Stimulated activated CD4-positive, alpha-beta T cell treated with anti-CD3 and anti-CD28 coated beads, Interleukin-4, amount 100 ng/mL, for 24 hours (primary cell): ENCODE data around the gene CCDC107.

Experiments used
- DNase-seq: peaks from one replicate; pipeline ENCODE4 v3.0.0-alpha.2; 2020

CCDC107 gene

DNA sequence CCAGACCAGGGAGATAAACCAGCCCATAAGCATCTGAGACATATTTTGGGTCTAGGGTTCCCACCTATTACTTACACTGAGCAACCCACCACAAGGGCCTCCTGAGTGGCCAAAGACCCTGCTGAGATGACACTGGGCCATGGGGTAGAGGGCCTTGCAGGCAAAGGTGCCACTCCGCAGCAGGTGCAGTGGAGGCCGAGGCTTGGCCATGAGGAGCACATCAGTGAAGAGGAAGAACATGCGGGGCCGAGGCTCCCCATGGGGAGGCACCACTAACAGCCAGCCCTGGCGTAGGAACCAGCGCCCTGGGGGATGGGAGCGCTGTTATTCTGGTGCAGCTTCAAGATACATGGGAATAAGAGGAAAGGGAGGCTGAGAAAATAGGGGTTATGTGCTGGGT is 4.3 kb downstream of the CCDC107 start:
- DNase-seq, result no peak

GRCh38 chr9:35664531-35665470 is 6.7 kb downstream of the CCDC107 start, which contains the start of gene ARHGEF39:
Gene ARHGEF39, minus strand, starts transcription at chr9:35665195. Its CDS starts 26 bp downstream, at chr9:35665169.
- peak; percentile 73 for DNase-seq

DNA sequence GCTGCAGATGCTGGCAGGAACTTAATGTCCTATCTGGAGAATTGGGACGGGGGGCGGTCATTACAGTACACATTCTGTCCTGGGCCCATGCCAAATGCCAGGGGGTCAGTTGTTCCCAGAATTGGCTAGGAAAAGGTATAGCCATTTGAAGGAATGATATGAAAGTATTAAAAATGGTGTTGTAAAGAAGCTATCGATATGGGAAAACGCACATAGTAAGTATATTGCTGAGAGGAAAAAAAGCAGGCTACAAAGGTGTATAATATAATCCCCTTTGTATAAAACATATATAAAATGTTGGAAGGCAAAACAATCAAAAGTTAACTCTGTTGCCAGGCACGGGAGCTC is 7.4 kb downstream of the CCDC107 start:
- no peak for DNase-seq

GRCh38 chr9:35666045-35666444 is 8.0 kb downstream of the CCDC107 start:
- DNase-seq, result no peak

- no peak for DNase-seq
Observed at GRCh38 chr9:35666549-35666948, 8.5 kb downstream of the CCDC107 start.

GRCh38 chr9:35667939-35668338 is 9.8 kb downstream of the CCDC107 start:
- DNase-seq, result no peak

DNA sequence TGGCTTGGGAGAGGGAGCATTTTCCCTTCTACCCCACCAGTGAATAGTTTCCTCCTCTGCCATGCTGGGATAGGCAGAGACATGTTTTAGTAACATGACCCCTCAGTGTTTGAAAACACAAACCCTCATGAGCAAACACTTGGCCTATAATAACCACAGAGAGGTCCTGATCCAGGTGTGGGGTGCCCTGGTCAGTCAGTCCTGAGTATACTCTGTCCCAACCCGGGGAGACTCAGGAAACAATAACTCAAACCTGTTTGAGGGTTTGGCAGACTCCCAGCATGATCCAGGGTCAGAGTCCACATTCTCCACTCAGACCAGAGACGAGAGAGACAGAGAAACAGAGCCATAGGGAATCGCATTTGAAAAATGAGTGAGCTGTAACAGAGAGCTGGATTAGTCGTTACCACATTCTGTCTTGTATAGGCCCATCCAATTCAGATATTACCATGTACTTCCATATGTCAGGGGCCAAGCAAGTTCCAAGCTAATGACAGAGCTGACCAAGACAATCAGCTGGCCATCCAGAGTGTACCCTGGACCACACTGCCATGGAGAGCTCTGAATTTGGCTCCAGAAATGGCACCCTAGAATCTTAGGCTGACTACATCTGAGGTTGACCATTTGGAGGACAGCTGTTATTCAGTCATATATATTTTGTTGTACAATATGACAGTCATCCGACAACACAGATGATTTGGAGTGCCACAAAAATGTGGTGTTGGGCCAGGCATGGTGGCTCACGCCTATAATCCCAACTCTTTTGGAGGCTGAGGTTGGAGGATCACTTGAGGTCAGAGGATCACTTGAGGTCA is 11.4 kb downstream of the CCDC107 start:
- no peak for DNase-seq

DNA sequence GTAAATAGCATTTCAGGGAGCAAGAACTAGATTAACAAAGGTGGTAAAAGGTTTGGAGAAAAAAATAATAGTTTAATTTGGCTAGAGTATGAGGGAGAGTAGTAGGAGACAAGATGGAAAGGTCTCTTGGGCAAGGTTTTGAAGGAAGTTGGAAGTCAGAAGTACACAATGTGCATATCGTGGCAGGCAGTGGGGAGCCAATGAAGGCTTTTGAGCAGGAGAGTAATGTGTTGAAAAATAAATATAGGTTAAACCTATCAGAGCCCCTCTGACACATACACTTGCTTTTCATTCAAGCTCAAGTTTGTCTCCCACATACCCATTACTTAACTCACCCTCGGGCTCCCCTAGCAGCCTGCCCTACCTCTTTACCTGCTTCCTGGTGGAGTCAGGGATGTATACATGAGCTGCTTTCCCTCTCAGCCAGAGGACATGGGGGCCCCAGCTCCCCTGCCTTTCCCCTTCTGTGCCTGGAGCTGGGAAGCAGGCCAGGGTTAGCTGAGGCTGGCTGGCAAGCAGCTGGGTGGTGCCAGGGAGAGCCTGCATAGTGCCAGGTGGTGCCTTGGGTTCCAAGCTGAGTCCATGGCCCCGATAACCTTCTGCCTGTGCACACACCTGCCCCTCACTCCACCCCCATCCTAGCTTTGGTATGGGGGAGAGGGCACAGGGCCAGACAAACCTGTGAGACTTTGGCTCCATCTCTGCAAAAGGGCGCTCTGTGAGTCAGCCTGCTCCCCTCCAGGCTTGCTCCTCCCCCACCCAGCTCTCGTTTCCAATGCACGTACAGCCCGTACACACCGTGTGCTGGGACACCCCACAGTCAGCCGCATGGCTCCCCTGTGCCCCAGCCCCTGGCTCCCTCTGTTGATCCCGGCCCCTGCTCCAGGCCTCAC is 15.3 kb downstream of the CCDC107 start, which contains the start of gene CA9:
Gene CA9 (plus strand): TSS at position 797 of the 893 bp plus-strand sequence. CDS start 32 bp downstream, at position 829.
- DNase-seq, result no peak

DNA sequence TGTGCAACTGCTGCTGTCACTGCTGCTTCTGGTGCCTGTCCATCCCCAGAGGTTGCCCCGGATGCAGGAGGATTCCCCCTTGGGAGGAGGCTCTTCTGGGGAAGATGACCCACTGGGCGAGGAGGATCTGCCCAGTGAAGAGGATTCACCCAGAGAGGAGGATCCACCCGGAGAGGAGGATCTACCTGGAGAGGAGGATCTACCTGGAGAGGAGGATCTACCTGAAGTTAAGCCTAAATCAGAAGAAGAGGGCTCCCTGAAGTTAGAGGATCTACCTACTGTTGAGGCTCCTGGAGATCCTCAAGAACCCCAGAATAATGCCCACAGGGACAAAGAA is 15.9 kb downstream of the CCDC107 start:
- DNase-seq, result no peak

DNA sequence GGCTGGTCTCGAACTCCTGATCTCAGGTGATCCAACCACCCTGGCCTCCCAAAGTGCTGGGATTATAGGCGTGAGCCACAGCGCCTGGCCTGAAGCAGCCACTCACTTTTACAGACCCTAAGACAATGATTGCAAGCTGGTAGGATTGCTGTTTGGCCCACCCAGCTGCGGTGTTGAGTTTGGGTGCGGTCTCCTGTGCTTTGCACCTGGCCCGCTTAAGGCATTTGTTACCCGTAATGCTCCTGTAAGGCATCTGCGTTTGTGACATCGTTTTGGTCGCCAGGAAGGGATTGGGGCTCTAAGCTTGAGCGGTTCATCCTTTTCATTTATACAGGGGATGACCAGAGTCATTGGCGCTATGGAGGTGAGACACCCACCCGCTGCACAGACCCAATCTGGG is 17.1 kb downstream of the CCDC107 start:
- no peak for DNase-seq

DNA sequence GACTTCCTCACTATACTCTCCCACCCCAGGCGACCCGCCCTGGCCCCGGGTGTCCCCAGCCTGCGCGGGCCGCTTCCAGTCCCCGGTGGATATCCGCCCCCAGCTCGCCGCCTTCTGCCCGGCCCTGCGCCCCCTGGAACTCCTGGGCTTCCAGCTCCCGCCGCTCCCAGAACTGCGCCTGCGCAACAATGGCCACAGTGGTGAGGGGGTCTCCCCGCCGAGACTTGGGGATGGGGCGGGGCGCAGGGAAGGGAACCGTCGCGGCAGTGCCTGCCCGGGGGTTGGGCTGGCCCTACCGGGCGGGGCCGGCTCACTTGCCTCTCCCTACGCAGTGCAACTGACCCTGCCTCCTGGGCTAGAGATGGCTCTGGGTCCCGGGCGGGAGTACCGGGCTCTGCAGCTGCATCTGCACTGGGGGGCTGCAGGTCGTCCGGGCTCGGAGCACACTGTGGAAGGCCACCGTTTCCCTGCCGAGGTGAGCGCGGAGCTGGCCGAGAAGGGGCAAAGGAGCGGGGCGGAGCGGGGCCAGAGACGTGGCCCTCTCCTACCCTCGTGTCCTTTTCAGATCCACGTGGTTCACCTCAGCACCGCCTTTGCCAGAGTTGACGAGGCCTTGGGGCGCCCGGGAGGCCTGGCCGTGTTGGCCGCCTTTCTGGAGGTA is 17.8 kb downstream of the CCDC107 start:
- peak; percentile 33 for DNase-seq

DNA sequence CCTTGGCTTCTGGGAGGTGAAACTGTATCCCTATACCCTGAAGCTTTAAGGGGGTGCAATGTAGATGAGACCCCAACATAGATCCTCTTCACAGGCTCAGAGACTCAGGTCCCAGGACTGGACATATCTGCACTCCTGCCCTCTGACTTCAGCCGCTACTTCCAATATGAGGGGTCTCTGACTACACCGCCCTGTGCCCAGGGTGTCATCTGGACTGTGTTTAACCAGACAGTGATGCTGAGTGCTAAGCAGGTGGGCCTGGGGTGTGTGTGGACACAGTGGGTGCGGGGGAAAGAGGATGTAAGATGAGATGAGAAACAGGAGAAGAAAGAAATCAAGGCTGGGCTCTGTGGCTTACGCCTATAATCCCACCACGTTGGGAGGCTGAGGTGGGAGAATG is 21.0 kb downstream of the CCDC107 start:
- no peak for DNase-seq

DNA sequence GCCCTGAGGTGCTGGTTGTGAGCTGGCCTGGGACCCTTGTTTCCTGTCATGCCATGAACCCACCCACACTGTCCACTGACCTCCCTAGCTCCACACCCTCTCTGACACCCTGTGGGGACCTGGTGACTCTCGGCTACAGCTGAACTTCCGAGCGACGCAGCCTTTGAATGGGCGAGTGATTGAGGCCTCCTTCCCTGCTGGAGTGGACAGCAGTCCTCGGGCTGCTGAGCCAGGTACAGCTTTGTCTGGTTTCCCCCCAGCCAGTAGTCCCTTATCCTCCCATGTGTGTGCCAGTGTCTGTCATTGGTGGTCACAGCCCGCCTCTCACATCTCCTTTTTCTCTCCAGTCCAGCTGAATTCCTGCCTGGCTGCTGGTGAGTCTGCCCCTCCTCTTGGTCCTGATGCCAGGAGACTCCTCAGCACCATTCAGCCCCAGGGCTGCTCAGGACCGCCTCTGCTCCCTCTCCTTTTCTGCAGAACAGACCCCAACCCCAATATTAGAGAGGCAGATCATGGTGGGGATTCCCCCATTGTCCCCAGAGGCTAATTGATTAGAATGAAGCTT is 21.8 kb downstream of the CCDC107 start:
- DNase-seq, result no peak

DNA sequence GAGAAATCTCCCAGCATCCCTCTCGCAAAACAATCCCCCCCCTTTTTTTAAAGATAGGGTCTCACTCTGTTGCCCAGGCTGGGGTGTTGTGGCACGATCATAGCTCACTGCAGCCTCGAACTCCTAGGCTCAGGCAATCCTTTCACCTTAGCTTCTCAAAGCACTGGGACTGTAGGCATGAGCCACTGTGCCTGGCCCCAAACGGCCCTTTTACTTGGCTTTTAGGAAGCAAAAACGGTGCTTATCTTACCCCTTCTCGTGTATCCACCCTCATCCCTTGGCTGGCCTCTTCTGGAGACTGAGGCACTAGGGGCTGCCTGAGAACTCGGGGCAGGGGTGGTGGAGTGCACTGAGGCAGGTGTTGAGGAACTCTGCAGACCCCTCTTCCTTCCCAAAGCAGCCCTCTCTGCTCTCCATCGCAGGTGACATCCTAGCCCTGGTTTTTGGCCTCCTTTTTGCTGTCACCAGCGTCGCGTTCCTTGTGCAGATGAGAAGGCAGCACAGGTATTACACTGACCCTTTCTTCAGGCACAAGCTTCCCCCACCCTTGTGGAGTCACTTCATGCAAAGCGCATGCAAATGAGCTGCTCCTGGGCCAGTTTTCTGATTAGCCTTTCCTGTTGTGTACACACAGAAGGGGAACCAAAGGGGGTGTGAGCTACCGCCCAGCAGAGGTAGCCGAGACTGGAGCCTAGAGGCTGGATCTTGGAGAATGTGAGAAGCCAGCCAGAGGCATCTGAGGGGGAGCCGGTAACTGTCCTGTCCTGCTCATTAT is 22.4 kb downstream of the CCDC107 start:
- no peak for DNase-seq

- no peak for DNase-seq
Observed at GRCh38 chr9:35681341-35682002, 23.4 kb downstream of the CCDC107 start.

GRCh38 chr9:35682051-35682450 is 24.0 kb downstream of the CCDC107 start:
- no peak for DNase-seq

DNA sequence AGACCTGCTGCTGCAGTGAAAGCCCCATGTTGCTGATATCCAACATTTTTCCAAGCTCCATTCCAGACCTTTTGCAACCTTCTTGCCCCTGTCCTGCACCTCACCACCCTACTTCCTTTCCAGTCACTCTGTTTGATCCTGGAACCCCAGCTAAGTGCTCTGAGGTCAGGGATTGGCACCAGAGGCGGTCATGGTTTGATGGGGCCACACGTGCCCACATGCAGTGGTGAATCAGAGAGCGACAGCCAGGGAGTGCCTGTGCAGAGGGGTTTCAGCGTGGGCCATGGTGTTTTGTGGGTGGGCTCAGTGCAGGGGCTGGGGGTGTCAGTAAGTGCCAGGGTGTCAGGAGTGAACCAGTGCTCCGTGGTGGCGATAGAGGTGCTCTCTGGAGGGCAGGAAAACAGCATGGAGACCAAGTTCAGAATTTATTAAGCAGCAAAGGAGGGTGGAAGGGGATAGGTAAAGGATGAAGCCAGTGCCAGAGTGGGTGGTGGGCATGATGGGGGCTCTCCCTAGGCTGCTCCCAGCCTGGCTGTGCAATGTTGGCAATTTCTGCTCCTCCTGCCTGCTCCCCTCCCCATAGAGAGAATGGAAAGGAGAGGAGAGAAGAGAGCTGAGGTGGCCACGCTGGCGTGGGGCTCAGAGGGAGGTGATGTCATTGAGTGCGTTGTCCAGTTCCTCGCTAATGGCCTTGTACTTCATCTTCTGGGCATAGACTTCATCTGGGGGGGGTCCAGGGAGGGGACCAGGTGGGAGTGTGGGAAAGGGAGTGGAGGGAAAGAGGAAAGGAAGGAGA is 24.6 kb downstream of the CCDC107 start:
- DNase-seq, result no peak

DNA sequence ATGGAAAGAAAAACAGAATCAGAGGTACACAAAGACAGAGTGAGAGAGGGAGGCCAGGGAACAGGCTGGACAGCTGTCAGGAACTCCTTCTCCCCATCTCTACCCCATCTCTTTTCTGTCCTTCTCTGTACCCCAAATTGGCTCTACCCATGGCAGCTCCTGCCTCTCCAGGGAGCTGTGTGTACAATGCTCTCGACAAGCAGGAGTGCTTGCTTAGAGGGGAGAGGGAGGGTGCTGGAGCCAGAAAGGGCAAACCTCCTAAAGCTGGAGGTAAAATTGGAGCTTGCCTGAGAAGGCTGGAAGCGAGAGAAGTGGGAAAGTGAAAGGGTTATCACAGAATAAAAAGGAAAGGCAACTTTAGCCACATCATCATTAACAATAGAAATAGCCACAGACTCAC is 25.2 kb downstream of the CCDC107 start:
- DNase-seq, result no peak

DNA sequence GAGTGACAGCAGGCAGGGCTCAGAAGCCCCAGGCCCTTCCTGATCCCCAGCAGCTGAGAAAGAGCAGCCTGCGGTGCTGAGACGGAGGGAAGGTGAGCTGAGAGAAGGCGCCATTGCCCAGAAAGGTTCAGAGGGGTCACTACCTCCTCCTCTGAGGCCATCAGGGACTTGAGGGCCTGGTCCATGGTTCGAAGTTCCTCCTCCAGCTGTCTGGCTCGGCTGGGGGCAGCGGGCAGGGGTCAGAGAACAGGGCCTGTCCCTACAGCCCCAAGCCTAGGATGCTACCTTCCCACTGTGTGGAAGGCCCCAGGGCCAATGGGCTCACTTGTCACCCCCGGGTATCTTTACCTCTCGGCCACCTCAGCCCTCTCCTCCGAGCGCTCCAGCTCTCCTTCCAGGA is 26.8 kb downstream of the CCDC107 start:
- no peak for DNase-seq

- no peak for DNase-seq
Observed at GRCh38 chr9:35685506-35685905, 27.4 kb downstream of the CCDC107 start.
